ENCODE results near the gene RPRD1B.

The RPRD1B gene

GRCh38 chr20:38108986-38109541 lies 75.5 kb downstream of the RPRD1B start:
- TF ChIP-seq CTCF (IDR thresholded peaks at IDR 0.05) = no peak

- TF ChIP-seq CTCF (IDR thresholded peaks at IDR 0.05) = no peak
Observed at GRCh38 chr20:38109591-38110524, 76.3 kb downstream of the RPRD1B start.

- no peak for TF ChIP-seq CTCF (IDR thresholded peaks at IDR 0.05)
Observed at GRCh38 chr20:38110525-38111178, 77.1 kb downstream of the RPRD1B start.

- TF ChIP-seq CTCF (IDR thresholded peaks at IDR 0.05) = no peak
Observed at GRCh38 chr20:38111366-38112232, 78.1 kb downstream of the RPRD1B start.

GRCh38 chr20:38112261-38112929 lies 78.8 kb downstream of the RPRD1B start:
- no peak for TF ChIP-seq CTCF (IDR thresholded peaks at IDR 0.05)

- TF ChIP-seq CTCF (IDR thresholded peaks at IDR 0.05) = no peak
Observed at GRCh38 chr20:38112930-38113294, 79.4 kb downstream of the RPRD1B start.

All from LNCAP (cell line).